OCI-M1 (cell line): ENCODE results near the gene KPNA6.

Source experiments
- DNase-seq: peaks from one replicate; lab custom pipeline; 2025; lab: John Stamatoyannopoulos, UW

KPNA6 gene

DNA sequence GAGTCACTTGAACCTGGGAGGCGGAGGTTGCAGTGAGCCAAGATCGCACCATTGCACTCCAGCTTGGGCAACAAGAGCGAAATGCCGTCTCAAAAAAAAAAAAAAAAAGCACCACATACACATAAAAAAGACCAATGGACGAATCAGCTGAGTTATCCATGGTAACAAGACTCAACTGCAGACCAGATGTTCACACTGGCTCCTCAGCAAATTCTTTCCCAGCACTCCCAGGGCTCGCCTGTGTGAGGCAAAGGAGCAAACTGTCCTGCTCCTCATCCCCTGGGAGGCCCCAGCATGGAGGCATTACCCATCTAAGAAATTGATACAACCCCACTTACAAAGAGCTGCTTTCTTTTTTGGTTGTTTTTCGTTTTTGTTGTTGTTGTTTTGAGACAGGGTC lies 111.2 kb downstream of the KPNA6 start:
- DNase-seq: no peak

- DNase-seq: no peak
Measured at GRCh38 chr1:32220746-32221580, 113.1 kb downstream of the KPNA6 start.

GRCh38 chr1:32221581-32221979 lies 113.7 kb downstream of the KPNA6 start:
- DNase-seq: no peak

GRCh38 chr1:32221980-32222755 lies 114.3 kb downstream of the KPNA6 start, which contains the start of the genes EIF3I and TMEM234:
Gene EIF3I, plus strand, starts transcription at chr1:32222407. Its CDS starts 35 bp downstream, at chr1:32222442.
Gene TMEM234, minus strand, starts transcription at chr1:32222353. Its CDS starts 31 bp downstream, at chr1:32222322.
- DNase-seq: peak; percentile 94

DNA sequence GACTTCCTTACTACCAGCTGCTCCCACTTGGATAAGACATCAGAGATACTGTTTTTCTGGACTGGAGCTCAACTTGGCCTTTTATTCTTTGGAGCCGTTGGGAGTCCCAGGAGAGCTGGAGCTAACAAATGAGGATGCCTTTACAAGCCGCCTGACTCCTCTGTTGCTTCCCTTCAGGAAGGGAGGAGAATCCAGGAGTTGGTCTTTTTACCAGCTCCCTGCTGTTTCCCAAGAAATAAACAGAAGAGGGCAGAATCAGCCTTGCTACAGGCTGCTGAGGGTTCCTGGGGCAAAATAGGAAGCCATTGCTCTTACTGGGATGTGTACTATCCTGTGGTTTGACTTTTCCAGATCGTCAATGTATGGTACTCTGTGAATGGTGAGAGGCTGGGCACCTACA lies 115.8 kb downstream of the KPNA6 start:
- no peak for DNase-seq

DNA sequence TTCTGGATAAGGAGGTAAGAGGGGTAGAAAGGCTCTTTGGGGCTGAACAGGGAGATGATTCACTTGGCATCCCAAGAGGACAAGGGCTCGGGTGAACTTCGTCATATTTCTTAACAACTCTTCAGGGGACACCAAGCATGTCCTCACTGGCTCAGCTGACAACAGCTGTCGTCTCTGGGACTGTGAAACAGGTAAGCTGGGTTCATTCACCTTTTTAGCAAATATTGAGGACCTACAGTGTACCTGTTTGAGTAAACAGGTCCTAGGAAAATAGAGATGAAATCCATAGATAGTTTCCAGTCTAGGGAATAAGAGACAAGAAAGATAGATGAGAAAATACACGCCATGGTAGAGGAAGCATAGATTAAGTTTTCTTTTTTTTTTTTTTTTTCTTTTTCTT lies 116.4 kb downstream of the KPNA6 start:
- no peak for DNase-seq
